CD8-positive, alpha-beta memory T cell (primary cell): ENCODE data around the gene ST3GAL4. TPM values are rescaled to one million over a fixed set of nuclear protein-coding genes. Genes with fewer than 3 reads are reported as not detected.
A peak's percentile ranks its signal among the peaks of the same experiment; 100 is the strongest.

ENCODE experiments used
- CTCF ChIA-PET: fragments of 350-600 bp; sonication (Branson Sonifier 250); formaldehyde crosslinking; loops from one replicate; lab custom pipeline; 2021; ENCODE audit warnings: antibody characterized with exemption; lab: Charles Lee
- POLR2A ChIA-PET: fragments of 350-600 bp; sonication (Branson Sonifier 250); formaldehyde crosslinking; loops from one replicate; lab custom pipeline; 2021; ENCODE audit warnings: antibody characterized with exemption; lab: Charles Lee
- DNase-seq, 5 donors: peaks; one replicate each; pipeline versions ENCODE4 v3.0.0 to v3.0.0-alpha.2; 2020 to 2022; ENCODE audit warnings: mixed read lengths in 1 of 5
- H3K27ac ChIP-seq: one replicate; pipeline ENCODE4 v1.7.0; 2013; ENCODE audit warnings: low read depth, mild to moderate bottlenecking, low read length, moderate library complexity
- H3K27me3 ChIP-seq: 2 replicates; pipeline ENCODE4 v1.7.0; 2013; ENCODE audit warnings: low read length, mild to moderate bottlenecking; ENCODE audit not compliant: insufficient read depth, poor library complexity, severe bottlenecking
- H3K36me3 ChIP-seq: 2 replicates; pipeline ENCODE4 v1.7.0; 2013; ENCODE audit warnings: mild to moderate bottlenecking, low read length, moderate library complexity; ENCODE audit not compliant: insufficient read depth
- H3K4me1 ChIP-seq: 2 replicates; pipeline ENCODE4 v1.7.0; 2013; ENCODE audit warnings: mild to moderate bottlenecking, low read length, moderate library complexity; ENCODE audit not compliant: insufficient read depth
- H3K4me3 ChIP-seq: 2 replicates; pipeline ENCODE4 v1.7.0; 2013; ENCODE audit warnings: mild to moderate bottlenecking, low read length
- H3K9me3 ChIP-seq: 2 replicates; pipeline ENCODE4 v1.7.0; 2013; ENCODE audit warnings: mild to moderate bottlenecking, low read length
- H3K27ac Mint-ChIP-seq, 8 donors: one replicate each; pipeline ENCODE4 v1.8.0; 2020 to 2021; ENCODE audit warnings: mixed read lengths in 8 of 8, mild to moderate bottlenecking in 6 of 8, inconsistent platforms in 3 of 8, moderate library complexity in 3 of 8
- H3K27me3 Mint-ChIP-seq, 2 donors: one replicate each; pipeline ENCODE4 v1.8.0; 2020 to 2021; ENCODE audit warnings: mixed read lengths in 2 of 2, mild to moderate bottlenecking in 1 of 2, moderate library complexity in 1 of 2
- H3K36me3 Mint-ChIP-seq, 3 donors: one replicate each; pipeline ENCODE4 v1.8.0; 2020 to 2021; ENCODE audit warnings: mixed read lengths in 3 of 3, inconsistent platforms in 1 of 3, mild to moderate bottlenecking in 1 of 3
- H3K4me1 Mint-ChIP-seq, 3 donors: one replicate each; pipeline ENCODE4 v1.8.0; 2020 to 2021; ENCODE audit warnings: mixed read lengths in 3 of 3, inconsistent platforms in 1 of 3, mild to moderate bottlenecking in 1 of 3
- H3K4me3 Mint-ChIP-seq, 7 donors: one replicate each; pipeline ENCODE4 v1.8.0; 2020 to 2021; ENCODE audit warnings: mixed read lengths in 7 of 7, mild to moderate bottlenecking in 6 of 7, moderate library complexity in 4 of 7, inconsistent platforms in 2 of 7
- H3K9me3 Mint-ChIP-seq, 5 donors: one replicate each; pipeline ENCODE4 v1.8.0; 2020 to 2022; ENCODE audit warnings: mixed read lengths in 5 of 5, mild to moderate bottlenecking in 3 of 5, moderate library complexity in 2 of 5, inconsistent platforms in 1 of 5
- polyA plus RNA-seq: library from polyadenylated mRNA; unstranded; fragments of 300-500 nt; fragmentation: Illumina TruSeq; gene quantifications from one replicate; pipeline ENCODE4 v1.2.3, GENCODE V29; 2021
- total RNA-seq, 2 experiments: library from RNA; stranded (reverse); gene quantifications; one replicate each; pipeline ENCODE4 v1.2.3, GENCODE V29; 2021

ST3GAL4 gene
- total and polyA plus RNA-seq, 3 experiments from 2014 or later, result 8.3 to 12.5 (median 11.0) TPM

GRCh38 chr11:126337474-126338241, 17.8 kb upstream of the ST3GAL4 start:
- Mint-ChIP-seq H3K4me3 (no peak overlapping the region), H3K36me3 (peaks cover 13 to 87% (median 31%) of the 10 kb centered on the region in 3 donors), H3K4me1 (peaks cover 1 to 23% (median 21%) of the 10 kb centered on the region in 3 donors), H3K9me3 (no peaks in the 10 kb centered on the region), H3K27me3 (peaks cover 0 to 1% of the 10 kb centered on the region in 2 donors), H3K27ac (peak overlapping the region in 6 of 8 donors; percentile 17 to 98 (median 70))
- Histone ChIP-seq H3K4me1 (no peaks in the 10 kb centered on the region), H3K36me3 (peaks cover 28% of the 10 kb centered on the region), H3K4me3 (no peak overlapping the region), H3K27ac (no peak overlapping the region), H3K9me3 (no peaks in the 10 kb centered on the region), H3K27me3 (no peaks in the 10 kb centered on the region)
- DNase-seq, result no peak
- CTCF ChIA-PET, result interaction anchor here (1.2 kb wide), 1 partner anchor 22 kb away, joined by 3 read pairs; no protein-coding TSS in a partner anchor
- POLR2A ChIA-PET, result no interaction called here

GRCh38 chr11:126338346-126339055, 17.0 kb upstream of the ST3GAL4 start:
- H3K27me3 Mint-ChIP-seq, result peaks cover 0 to 1% of the 10 kb centered on the region in 2 donors
- Histone ChIP-seq H3K4me3 (no peak overlapping the region), H3K36me3 (peaks cover 32% of the 10 kb centered on the region), H3K27ac (no peak overlapping the region), H3K4me1 (no peaks in the 10 kb centered on the region), H3K9me3 (no peaks in the 10 kb centered on the region), H3K27me3 (no peaks in the 10 kb centered on the region)
- ChIA-PET POLR2A (no interaction called here), CTCF (interaction anchor here (1.2 kb wide), 1 partner anchor 21 kb away, joined by 3 read pairs; no protein-coding TSS in a partner anchor)
- no peak for DNase-seq
- no peak overlapping the region for H3K4me3 Mint-ChIP-seq
- H3K9me3 Mint-ChIP-seq, result no peaks in the 10 kb centered on the region
- peaks cover 0 to 15% (median 15%) of the 10 kb centered on the region in 3 donors for H3K4me1 Mint-ChIP-seq
- H3K27ac Mint-ChIP-seq, result peak overlapping the region in 7 of 8 donors; percentile 34 to 91 (median 69)
- H3K36me3 Mint-ChIP-seq, result peaks cover 8 to 85% (median 25%) of the 10 kb centered on the region in 3 donors

- no peaks in the 10 kb centered on the region for H3K27me3 ChIP-seq
- no peaks in the 10 kb centered on the region for H3K4me1 ChIP-seq
- H3K27ac ChIP-seq, result no peak overlapping the region
- H3K4me1 Mint-ChIP-seq, result peaks cover 0 to 10% (median 9%) of the 10 kb centered on the region in 3 donors
- H3K9me3 ChIP-seq, result no peaks in the 10 kb centered on the region
- H3K36me3 ChIP-seq, result peaks cover 33% of the 10 kb centered on the region
- no peak overlapping the region for H3K4me3 ChIP-seq
- DNase-seq, result no peak
- H3K27ac Mint-ChIP-seq, result peak overlapping the region in 6 of 8 donors; percentile 34 to 93 (median 76)
- H3K36me3 Mint-ChIP-seq, result peaks cover 7 to 87% (median 19%) of the 10 kb centered on the region in 3 donors
- POLR2A ChIA-PET, result no interaction called here
- CTCF ChIA-PET, result interaction anchor here (1.2 kb wide), 1 partner anchor 20 kb away, joined by 3 read pairs; no protein-coding TSS in a partner anchor
- no peak overlapping the region for H3K4me3 Mint-ChIP-seq
- H3K27me3 Mint-ChIP-seq, result no peaks in the 10 kb centered on the region
- no peaks in the 10 kb centered on the region for H3K9me3 Mint-ChIP-seq
Measured at GRCh38 chr11:126339073-126339862, 16.2 kb upstream of the ST3GAL4 start.

GRCh38 chr11:126339863-126340434, 15.5 kb upstream of the ST3GAL4 start:
- no peak overlapping the region for H3K27ac ChIP-seq
- no peak overlapping the region for H3K4me3 ChIP-seq
- no peak overlapping the region for H3K4me3 Mint-ChIP-seq
- H3K36me3 Mint-ChIP-seq, result peaks cover 7 to 89% (median 17%) of the 10 kb centered on the region in 3 donors
- CTCF ChIA-PET, result no interaction called here
- H3K27ac Mint-ChIP-seq, result peak overlapping the region in 3 of 8 donors; percentile 6 to 93 (median 62)
- POLR2A ChIA-PET, result no interaction called here
- H3K9me3 Mint-ChIP-seq, result no peaks in the 10 kb centered on the region
- H3K9me3 ChIP-seq, result no peaks in the 10 kb centered on the region
- H3K4me1 Mint-ChIP-seq, result peaks cover 0 to 9% (median 9%) of the 10 kb centered on the region in 3 donors
- peaks cover 28% of the 10 kb centered on the region for H3K36me3 ChIP-seq
- no peaks in the 10 kb centered on the region for H3K27me3 ChIP-seq
- DNase-seq, result no peak
- no peaks in the 10 kb centered on the region for H3K27me3 Mint-ChIP-seq
- no peaks in the 10 kb centered on the region for H3K4me1 ChIP-seq

- H3K36me3 Mint-ChIP-seq, result peaks cover 7 to 94% (median 17%) of the 10 kb centered on the region in 3 donors
Measured at GRCh38 chr11:126340960-126341606, 14.4 kb upstream of the ST3GAL4 start.

GRCh38 chr11:126341760-126342161, 13.7 kb upstream of the ST3GAL4 start:
- Mint-ChIP-seq H3K27ac (peak overlapping the region in 5 of 8 donors; percentile 35 to 74 (median 70)), H3K9me3 (no peaks in the 10 kb centered on the region), H3K36me3 (peaks cover 4 to 94% (median 17%) of the 10 kb centered on the region in 3 donors), H3K4me3 (no peak overlapping the region), H3K4me1 (no peaks in the 10 kb centered on the region), H3K27me3 (no peaks in the 10 kb centered on the region)
- POLR2A ChIA-PET, result no interaction called here
- H3K36me3 ChIP-seq, result peaks cover 25% of the 10 kb centered on the region
- no peaks in the 10 kb centered on the region for H3K9me3 ChIP-seq
- no peak overlapping the region for H3K4me3 ChIP-seq
- H3K27me3 ChIP-seq, result no peaks in the 10 kb centered on the region
- CTCF ChIA-PET, result no interaction called here
- H3K4me1 ChIP-seq, result no peaks in the 10 kb centered on the region
- no peak for DNase-seq
- no peak overlapping the region for H3K27ac ChIP-seq

More at GRCh38 chr11:126340960-126341606, 14.4 kb upstream of the ST3GAL4 start:
- H3K4me1 Mint-ChIP-seq, result peaks cover 0 to 7% (median 5%) of the 10 kb centered on the region in 3 donors
- ChIA-PET POLR2A (interaction anchor here (0.6 kb wide), 1 partner anchor 42 kb away, joined by 5 read pairs; no protein-coding TSS in a partner anchor), CTCF (no interaction called here)
- Histone ChIP-seq H3K27ac (no peak overlapping the region), H3K4me3 (no peak overlapping the region), H3K9me3 (no peaks in the 10 kb centered on the region), H3K36me3 (peaks cover 25% of the 10 kb centered on the region), H3K4me1 (no peaks in the 10 kb centered on the region), H3K27me3 (no peaks in the 10 kb centered on the region)
- peak overlapping the region in 7 of 8 donors; percentile 35 to 85 (median 75) for H3K27ac Mint-ChIP-seq
- no peaks in the 10 kb centered on the region for H3K9me3 Mint-ChIP-seq
- no peak for DNase-seq
- H3K27me3 Mint-ChIP-seq, result no peaks in the 10 kb centered on the region
- peak overlapping the region in 1 of 7 donors; percentile 12 for H3K4me3 Mint-ChIP-seq

- no peak overlapping the region for H3K4me3 Mint-ChIP-seq
- H3K27me3 Mint-ChIP-seq, result no peaks in the 10 kb centered on the region
- CTCF ChIA-PET, result no interaction called here
- no peak overlapping the region for H3K27ac Mint-ChIP-seq
- H3K27ac ChIP-seq, result no peak overlapping the region
- H3K36me3 Mint-ChIP-seq, result peaks cover 4 to 91% (median 17%) of the 10 kb centered on the region in 3 donors
- H3K4me1 ChIP-seq, result no peaks in the 10 kb centered on the region
- H3K9me3 ChIP-seq, result no peaks in the 10 kb centered on the region
- DNase-seq, result no peak
- POLR2A ChIA-PET, result no interaction called here
- H3K4me3 ChIP-seq, result no peak overlapping the region
- H3K9me3 Mint-ChIP-seq, result no peaks in the 10 kb centered on the region
- H3K4me1 Mint-ChIP-seq, result no peaks in the 10 kb centered on the region
- peaks cover 25% of the 10 kb centered on the region for H3K36me3 ChIP-seq
- H3K27me3 ChIP-seq, result no peaks in the 10 kb centered on the region
Measured at GRCh38 chr11:126343051-126343450, 12.4 kb upstream of the ST3GAL4 start.
